Upper lobe of left lung (tissue), 6 donors: ENCODE results near the gene TMIGD1. TPM values are rescaled to one million over a fixed set of nuclear protein-coding genes. Genes with fewer than 3 reads are reported as not detected.
A peak's percentile ranks its signal among the peaks of the same experiment; 100 is the strongest.

Source experiments
- ATAC-seq, 2 donors: fragments of 200-7000 bp; cut with Tn5 transposase; one replicate each; pipeline ENCODE4 v1.9.1; 2022; ENCODE audit warnings: mild to moderate bottlenecking in 2 of 2, moderate library complexity in 2 of 2; ENCODE audit not compliant: low FRiP score in 2 of 2
- DNase-seq, 2 donors: peaks; one replicate each; pipeline ENCODE4 v3.0.0-alpha.2; 2019 to 2020
- H3K27ac ChIP-seq, 4 donors: fragments of 200-600 bp; sonication (generic); one replicate each; pipeline ENCODE4 v1.5.1; 2016 to 2019
- H3K27me3 ChIP-seq, 4 donors: fragments of 200-600 bp; sonication (generic); one replicate each; pipeline ENCODE4 v1.5.1; 2017 to 2019
- H3K36me3 ChIP-seq, 4 donors: fragments of 200-600 bp; sonication (generic); one replicate each; pipeline ENCODE4 v1.5.1; 2016 to 2019
- H3K4me1 ChIP-seq, 4 donors: fragments of 200-600 bp; sonication (generic); one replicate each; pipeline ENCODE4 v1.5.1; 2018 to 2019
- H3K4me3 ChIP-seq, 4 donors: fragments of 200-600 bp; sonication (generic); one replicate each; pipeline ENCODE4 v1.5.1; 2017 to 2019; ENCODE audit warnings: mild to moderate bottlenecking in 2 of 4, moderate library complexity in 1 of 4
- H3K9me3 ChIP-seq, 4 donors: fragments of 200-600 bp; sonication (generic); one replicate each; pipeline ENCODE4 v1.5.1; 2018 to 2019
- CTCF ChIP-seq, 6 experiments: fragments of 450-650 bp in 4 of 6; fragments of 200-600 bp in 2 of 6; sonication (generic) in 2 of 6; IDR thresholded peaks; one replicate each; pipeline ENCODE4 v1.5.1; 2016 to 2019; ENCODE audit warnings: antibody characterized with exemption in 6 of 6
- EP300 ChIP-seq, 4 donors: sonication (generic); formaldehyde crosslinking; IDR thresholded peaks; one replicate each; pipeline ENCODE4 v1.5.1; 2017; ENCODE audit warnings: antibody characterized with exemption in 4 of 4, control low read depth in 2 of 4
- POLR2A ChIP-seq, 4 donors: fragments of 450-650 bp; IDR thresholded peaks; one replicate each; pipeline ENCODE4 v1.5.1; 2016 to 2017; ENCODE audit warnings: antibody characterized with exemption in 4 of 4, mild to moderate bottlenecking in 2 of 4
- POLR2AphosphoS5 ChIP-seq, 2 donors: sonication (generic); formaldehyde crosslinking; IDR thresholded peaks; one replicate each; pipeline ENCODE4 v1.5.1; 2017; ENCODE audit warnings: antibody characterized with exemption in 2 of 2
- WGBS, 2 donors: methylation state at CpG; one replicate each; pipeline ENCODE4 v1.1.5; 2017 to 2018; 5-methylcytosine and 5-hydroxymethylcytosine counted together
- total RNA-seq, 6 donors: library from RNA; depleted of rRNA in 4 of 6; stranded (reverse); fragments of >200 nt in 4 of 6; gene quantifications; one replicate each; pipeline versions ENCODE4 v1.1.0 to v1.2.1, GENCODE V29; 2016 to 2021
- donor health status: DM: no; HTN: no; CAD: no; lungs with moderate emphysema.
- donor health status: DM: no; HTN: yes; CAD: no; lungs with severe emphysema.

Gene TMIGD1
- total RNA-seq, 6 donors from 2014 or later: not detected

GRCh38 chr17:30379903-30380381, 46.1 kb upstream of the TMIGD1 start:
- no peaks in the 10 kb centered on the region for H3K9me3 ChIP-seq
- no peak for DNase-seq
- no peak for ATAC-seq
- no peaks in the 10 kb centered on the region for H3K27me3 ChIP-seq
- peaks cover 20 to 61% (median 43%) of the 10 kb centered on the region in 4 donors for H3K4me1 ChIP-seq
- peak overlapping the region; percentile 92 to 94 (median 92) for H3K27ac ChIP-seq
- H3K36me3 ChIP-seq: peaks cover 0 to under 1% (median 0%) of the 10 kb centered on the region in 4 donors
- WGBS, 2 donors: 8 to 14% methylated on average over 5 of the region's 5 CpGs
- TF ChIP-seq POLR2AphosphoS5 (IDR thresholded peaks at IDR 0.05) (no peak), POLR2A (IDR thresholded peaks at IDR 0.05) (peak in 1 of 4 donors; percentile 9), CTCF (IDR thresholded peaks at IDR 0.05) (no peak), EP300 (IDR thresholded peaks at IDR 0.05) (no peak)
- peak overlapping the region; percentile 58 to 95 (median 66) for H3K4me3 ChIP-seq

GRCh38 chr17:30379303-30379902, 45.5 kb upstream of the TMIGD1 start:
- ATAC-seq (peak; percentile 14 to 34), DNase-seq (peak; percentile 49 to 88)
- peaks cover 20 to 61% (median 43%) of the 10 kb centered on the region in 4 donors for H3K4me1 ChIP-seq
- no peaks in the 10 kb centered on the region for H3K27me3 ChIP-seq
- H3K9me3 ChIP-seq: no peaks in the 10 kb centered on the region
- peak overlapping the region; percentile 92 to 94 (median 92) for H3K27ac ChIP-seq
- TF ChIP-seq POLR2A (IDR thresholded peaks at IDR 0.05): no peak
- TF ChIP-seq EP300 (IDR thresholded peaks at IDR 0.05): no peak
- no peak for TF ChIP-seq POLR2AphosphoS5 (IDR thresholded peaks at IDR 0.05)
- TF ChIP-seq CTCF (IDR thresholded peaks at IDR 0.05): no peak
- no peaks in the 10 kb centered on the region for H3K36me3 ChIP-seq
- peak overlapping the region; percentile 58 to 95 (median 66) for H3K4me3 ChIP-seq
- 0 to 2% methylated on average over 6 to 18 of the region's 68 CpGs for WGBS, 2 donors

GRCh38 chr17:30378825-30379302, 45.0 kb upstream of the TMIGD1 start, which contains the start of gene CPD:
CPD (plus strand) TSS chr17:30378927; CDS start chr17:30378981, 54 bp downstream.
- Histone ChIP-seq H3K27ac (peak within 1 kb of the TSS; percentile 92 to 94 (median 92)), H3K4me1 (peaks cover 16 to 61% (median 43%) of the 10 kb centered on the region in 4 donors), H3K9me3 (no peaks in the 10 kb centered on the region), H3K36me3 (no peaks in the 10 kb centered on the region), H3K27me3 (no peaks in the 10 kb centered on the region), H3K4me3 (peak within 1 kb of the TSS; percentile 58 to 95 (median 66))
- DNase-seq (peak; percentile 95 to 100), ATAC-seq (peak; percentile 99)
- 0% methylated on average over 1 to 6 of the region's 59 CpGs for WGBS, 2 donors
- TF ChIP-seq EP300 (IDR thresholded peaks at IDR 0.05) (no peak), POLR2AphosphoS5 (IDR thresholded peaks at IDR 0.05) (peak; percentile 82 to 97), CTCF (IDR thresholded peaks at IDR 0.05) (peak in 2 of 6 experiments; percentile 37), POLR2A (IDR thresholded peaks at IDR 0.05) (peak; percentile 79 to 98 (median 93))

GRCh38 chr17:30378241-30378824, 44.5 kb upstream of the TMIGD1 start:
- Histone ChIP-seq H3K4me3 (peak overlapping the region; percentile 15 to 95 (median 66)), H3K4me1 (peaks cover 12 to 60% (median 42%) of the 10 kb centered on the region in 4 donors), H3K9me3 (no peaks in the 10 kb centered on the region), H3K27me3 (no peaks in the 10 kb centered on the region), H3K27ac (peak overlapping the region; percentile 92 to 94 (median 92)), H3K36me3 (no peaks in the 10 kb centered on the region)
- 1 to 3% methylated on average over 28 to 31 of the region's 31 CpGs for whole genome bisulfite sequencing, 2 donors
- TF ChIP-seq POLR2AphosphoS5 (IDR thresholded peaks at IDR 0.05): no peak
- ATAC-seq: peak in 1 of 2 donors; percentile 58
- DNase-seq: peak; percentile 50 to 87

- no peak for TF ChIP-seq CTCF (IDR thresholded peaks at IDR 0.05)
- TF ChIP-seq POLR2A (IDR thresholded peaks at IDR 0.05): no peak
- no peak for TF ChIP-seq POLR2AphosphoS5 (IDR thresholded peaks at IDR 0.05)
- no peak for TF ChIP-seq EP300 (IDR thresholded peaks at IDR 0.05)
- Histone ChIP-seq H3K4me3 (peak overlapping the region in 3 of 4 donors; percentile 59 to 95 (median 72)), H3K27ac (peak overlapping the region in 3 of 4 donors; percentile 92 to 93 (median 92)), H3K4me1 (peaks cover 7 to 54% (median 35%) of the 10 kb centered on the region in 4 donors), H3K36me3 (no peaks in the 10 kb centered on the region), H3K9me3 (no peaks in the 10 kb centered on the region), H3K27me3 (no peaks in the 10 kb centered on the region)
- 58 to 59% methylated on average over 11 of the region's 11 CpGs for WGBS, 2 donors
- ATAC-seq (no peak), DNase-seq (no peak)
Observed at GRCh38 chr17:30377574-30378240, 43.9 kb upstream of the TMIGD1 start.
